NCI-H1105 (cell line): ENCODE measurements around the gene POLR1C.
"Not testable (repeated sequence)": the region's sequence is repeated elsewhere in the genome, so short reads cannot be mapped to it uniquely, and the experiment has no call there.

Experiments used
- DNase-seq: peaks from one replicate; lab custom pipeline; 2025; lab: John Stamatoyannopoulos, UW

Gene POLR1C, protein sequence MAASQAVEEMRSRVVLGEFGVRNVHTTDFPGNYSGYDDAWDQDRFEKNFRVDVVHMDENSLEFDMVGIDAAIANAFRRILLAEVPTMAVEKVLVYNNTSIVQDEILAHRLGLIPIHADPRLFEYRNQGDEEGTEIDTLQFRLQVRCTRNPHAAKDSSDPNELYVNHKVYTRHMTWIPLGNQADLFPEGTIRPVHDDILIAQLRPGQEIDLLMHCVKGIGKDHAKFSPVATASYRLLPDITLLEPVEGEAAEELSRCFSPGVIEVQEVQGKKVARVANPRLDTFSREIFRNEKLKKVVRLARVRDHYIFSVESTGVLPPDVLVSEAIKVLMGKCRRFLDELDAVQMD

DNA sequence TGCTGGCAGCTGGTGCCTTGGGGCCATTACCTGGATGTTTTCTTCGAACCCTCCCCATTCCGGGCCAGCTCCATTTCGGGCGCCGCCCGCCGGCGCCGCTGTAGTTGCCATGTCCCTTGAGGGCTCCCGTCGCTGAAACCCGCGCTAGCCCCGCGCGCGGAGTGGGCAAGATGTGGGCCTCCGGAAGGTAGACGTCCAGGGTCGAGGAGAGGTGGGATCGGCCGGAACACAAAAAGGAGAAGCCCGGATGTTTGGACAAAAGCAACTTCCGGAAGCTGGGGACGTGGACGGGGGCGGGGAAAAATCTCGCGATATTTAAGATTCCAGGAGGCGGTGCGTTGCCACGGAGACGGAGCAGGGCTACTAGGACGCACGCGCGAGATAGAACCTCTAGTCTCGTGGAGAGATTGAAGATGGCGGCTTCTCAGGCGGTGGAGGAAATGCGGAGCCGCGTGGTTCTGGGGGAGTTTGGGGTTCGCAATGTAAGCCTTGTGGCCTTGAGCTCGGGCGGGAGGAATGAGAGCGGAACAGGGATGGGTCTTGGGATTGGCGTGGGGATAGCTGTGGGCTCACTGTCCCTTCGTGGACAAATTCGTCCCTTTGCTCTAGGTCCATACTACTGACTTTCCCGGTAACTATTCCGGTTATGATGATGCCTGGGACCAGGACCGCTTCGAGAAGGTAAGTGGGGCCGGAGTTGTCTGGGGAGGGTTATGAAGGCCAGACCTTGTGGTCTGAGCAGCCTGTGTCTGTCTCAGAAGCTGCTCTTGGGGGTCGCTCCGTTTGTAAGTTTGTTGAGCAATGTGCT lies at the start of gene POLR1C, which contains the start of gene YIPF3:
TSS of gene POLR1C (plus strand) at position 393 of the 808 bp plus-strand sequence. CDS start at position 414, 21 bp downstream.
TSS of gene YIPF3 (minus strand) at position 230 of the 808 bp plus-strand sequence. CDS start at position 111, 119 bp downstream.
- peak; percentile 99 for DNase-seq

- not testable (repeated sequence) for DNase-seq
Observed at GRCh38 chr6:43467265-43467664, 49.6 kb upstream of the POLR1C start.

- no peak for DNase-seq
Observed at GRCh38 chr6:43467752-43468151, 49.1 kb upstream of the POLR1C start.

GRCh38 chr6:43468240-43468639 lies 48.6 kb upstream of the POLR1C start:
- no peak for DNase-seq

DNA sequence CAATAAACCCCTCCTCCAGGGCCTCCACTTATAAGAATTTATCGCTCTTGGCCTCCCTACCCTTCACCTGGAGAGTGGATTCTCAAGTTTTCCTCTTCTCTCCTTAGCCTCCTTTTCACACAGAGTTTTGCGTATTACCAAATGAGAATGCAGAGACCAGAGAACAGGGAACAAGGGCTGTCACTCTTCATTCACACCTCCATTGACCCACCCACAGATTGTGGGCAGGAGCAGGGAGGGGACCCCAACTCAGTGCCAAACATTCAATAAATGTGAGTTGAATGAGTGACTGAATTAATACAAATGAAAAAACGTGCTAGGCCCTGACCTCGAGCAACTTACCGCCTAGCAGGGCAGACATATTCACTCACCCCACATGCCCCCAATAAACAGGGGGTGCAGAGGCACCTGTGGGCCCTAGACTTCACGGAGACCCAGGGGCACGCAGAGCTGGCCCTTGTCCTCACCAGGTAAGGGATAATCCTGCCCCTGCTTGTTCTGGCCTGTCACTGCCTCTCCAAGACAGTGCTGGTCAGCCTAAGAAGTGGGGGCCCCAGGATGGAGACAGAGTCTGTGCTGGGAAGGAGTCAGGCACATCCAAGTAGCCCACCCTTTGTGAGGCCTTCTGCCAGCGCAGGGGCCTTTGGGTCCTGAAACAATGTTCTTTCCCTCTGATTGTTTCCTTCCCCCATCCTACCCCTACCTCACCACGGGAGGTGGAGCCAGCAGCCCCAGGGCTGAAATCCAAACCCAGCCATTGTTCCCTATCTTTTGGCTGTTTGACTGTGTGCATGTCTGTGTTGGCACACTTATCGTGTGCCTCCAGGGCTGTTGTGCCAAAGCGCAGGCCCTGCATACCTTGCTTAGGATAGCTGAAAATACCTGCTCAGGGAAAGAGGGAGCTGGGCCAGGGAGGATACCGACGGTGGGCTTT lies 47.9 kb upstream of the POLR1C start:
- no peak for DNase-seq

DNA sequence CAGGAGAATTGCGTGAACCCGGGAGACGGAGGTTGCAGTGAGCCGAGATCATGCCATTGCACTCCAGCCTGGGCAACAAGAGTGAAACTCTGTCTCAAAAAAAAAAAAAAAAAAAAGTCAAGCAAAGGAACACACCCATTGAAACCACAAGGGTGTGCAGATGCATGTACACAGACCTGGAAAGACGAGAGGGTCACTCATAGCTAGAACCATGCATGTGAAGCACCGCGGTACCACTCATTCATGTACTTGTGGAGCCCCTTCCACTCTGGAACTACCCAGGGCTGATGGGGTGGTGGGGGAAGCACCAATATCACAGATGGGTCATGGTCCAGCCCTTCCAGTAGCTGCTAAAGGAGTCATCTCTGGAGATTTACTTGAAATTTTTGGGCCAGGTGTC lies 46.9 kb upstream of the POLR1C start:
- DNase-seq = no peak

DNA sequence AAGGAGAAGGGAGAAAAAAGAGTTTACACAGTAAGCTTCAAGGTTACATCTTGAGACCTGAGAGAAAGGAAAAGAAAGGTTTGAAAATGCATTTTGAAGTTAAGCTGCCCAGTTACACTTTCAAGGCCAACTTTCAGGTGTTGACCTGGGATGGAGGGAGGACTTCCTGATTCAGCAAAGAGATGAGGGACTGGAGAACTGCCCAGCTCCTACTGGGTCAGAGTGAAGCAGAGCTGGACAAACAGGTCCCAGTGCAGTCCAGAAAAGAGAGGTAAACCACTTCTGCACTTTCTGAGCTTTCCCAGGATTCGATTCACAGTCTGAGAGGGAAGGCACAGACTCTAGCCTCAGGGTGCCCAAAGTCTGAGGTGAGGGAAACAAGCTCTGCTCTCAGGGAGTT lies 45.5 kb upstream of the POLR1C start:
- DNase-seq = no peak

GRCh38 chr6:43472515-43472914 lies 44.4 kb upstream of the POLR1C start:
- DNase-seq = no peak

GRCh38 chr6:43475516-43475915 lies 41.4 kb upstream of the POLR1C start:
- DNase-seq = no peak

- no peak for DNase-seq
Observed at GRCh38 chr6:43476746-43477145, 40.1 kb upstream of the POLR1C start.

DNA sequence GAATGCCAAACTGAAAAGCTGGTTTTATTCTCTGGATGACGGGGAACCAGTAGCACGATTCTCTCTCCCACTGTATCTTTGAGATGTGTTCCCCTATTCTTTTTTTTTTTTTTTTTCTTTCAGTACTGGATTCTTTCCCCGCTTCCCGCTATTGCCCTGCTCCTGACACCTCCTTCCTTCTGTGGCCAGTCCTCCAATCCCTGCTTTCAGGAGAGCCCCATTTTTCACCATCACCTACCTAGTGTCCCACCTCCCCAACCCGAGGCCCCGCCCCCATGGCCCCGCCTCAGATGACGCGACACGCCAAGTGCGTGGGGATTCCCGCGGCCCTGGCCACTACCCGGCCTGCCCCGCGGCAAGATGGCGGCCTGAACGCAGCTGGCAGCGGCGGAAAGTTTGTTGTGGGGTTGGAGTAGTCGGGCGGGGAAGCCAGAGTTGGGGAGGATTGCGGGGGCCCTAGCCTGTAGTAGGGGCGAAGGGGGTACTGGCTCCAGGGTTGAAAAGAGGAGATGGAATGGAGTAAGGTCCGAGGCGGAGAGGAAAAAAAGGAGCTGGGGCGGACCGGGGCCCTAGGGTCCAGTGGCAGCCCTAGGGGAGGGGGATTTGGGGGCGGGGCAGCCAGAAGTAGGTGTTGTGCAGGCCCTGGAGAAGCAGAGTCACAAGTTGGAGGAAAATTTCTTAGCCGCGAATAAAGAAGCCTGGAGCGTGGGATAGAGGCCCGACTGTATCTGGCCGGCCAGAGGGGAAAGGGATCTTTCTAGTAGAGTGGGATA lies 39.5 kb upstream of the POLR1C start, which contains the start of gene TJAP1:
TSS of gene TJAP1 (plus strand) at position 336 of the 773 bp plus-strand sequence. CDS start 21,432 bp downstream, outside the sequence.
- peak; percentile 94 for DNase-seq

GRCh38 chr6:43478008-43478372 lies 38.9 kb upstream of the POLR1C start:
- no peak for DNase-seq

- no peak for DNase-seq
Observed at GRCh38 chr6:43481075-43481474, 35.8 kb upstream of the POLR1C start.

- no peak for DNase-seq
Observed at GRCh38 chr6:43481591-43482236, 35.2 kb upstream of the POLR1C start.

DNA sequence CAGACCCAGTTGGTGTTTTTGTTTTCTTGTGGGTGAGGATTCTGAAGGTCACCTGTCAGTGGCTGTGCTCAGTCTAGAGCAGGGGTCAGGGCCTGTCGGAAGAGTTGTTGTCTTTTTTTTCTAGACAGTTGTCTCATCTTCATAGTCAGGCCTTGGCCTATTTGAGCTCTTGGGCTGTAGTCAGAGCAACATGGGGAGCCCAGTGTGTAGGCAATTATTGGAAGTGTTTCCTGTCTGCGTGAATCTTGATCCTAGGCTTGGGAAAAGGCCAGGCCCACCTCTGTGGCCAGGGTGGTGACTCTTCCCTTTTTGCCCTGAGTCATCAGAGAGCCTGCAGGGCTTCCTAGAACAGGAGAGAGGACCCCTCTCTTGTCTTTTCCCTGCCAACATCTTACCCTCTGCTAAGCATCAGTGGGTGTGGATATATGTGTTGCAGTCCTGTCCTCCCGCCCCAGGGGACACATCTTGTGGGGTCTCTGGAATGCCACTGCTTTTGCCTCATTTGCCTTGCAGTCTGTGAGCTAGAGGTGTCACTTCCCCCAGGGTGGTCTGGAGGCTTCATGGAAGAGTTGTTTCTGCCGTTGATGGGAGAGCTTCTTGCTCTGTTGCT lies 28.1 kb upstream of the POLR1C start:
- no peak for DNase-seq

DNA sequence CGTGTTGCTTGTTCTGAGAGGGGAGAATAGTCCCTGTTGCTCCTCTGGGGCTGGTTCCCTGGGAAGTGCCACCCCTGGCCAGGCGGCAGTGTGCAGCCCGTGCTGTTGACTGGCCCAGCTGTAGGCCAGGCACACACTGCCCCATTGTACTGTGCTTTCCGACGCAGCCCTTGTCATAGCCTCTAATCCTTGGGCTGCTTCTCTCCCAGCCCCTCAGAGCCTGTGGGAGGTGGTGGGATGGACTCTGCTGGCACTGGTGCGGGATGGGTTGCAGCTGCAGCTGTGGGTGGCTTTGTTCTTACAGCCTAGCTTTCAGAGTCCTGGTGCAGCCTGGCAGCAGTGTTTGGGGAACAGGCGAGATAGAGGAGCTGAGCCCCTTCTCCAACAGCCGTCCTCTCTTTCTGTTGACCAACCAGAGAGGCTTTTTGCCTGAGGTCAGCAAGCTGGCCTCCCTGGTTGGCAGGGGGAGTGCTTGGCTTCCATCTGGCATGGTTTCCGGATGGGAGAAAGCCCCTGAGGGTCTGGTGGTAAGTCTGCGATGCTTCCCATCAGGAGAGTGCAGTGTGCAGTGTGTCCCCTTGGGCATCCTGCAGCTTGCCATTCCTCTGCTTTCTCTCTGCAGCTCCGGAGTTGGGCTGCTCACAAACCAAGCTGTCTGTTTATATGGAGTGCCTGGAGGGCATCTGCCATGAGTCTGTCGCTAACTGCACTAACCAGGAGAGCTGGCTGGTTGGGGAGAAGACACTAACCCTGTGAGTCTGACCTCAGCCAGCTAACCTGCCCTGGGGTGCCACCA lies 27.4 kb upstream of the POLR1C start:
- DNase-seq = no peak

DNA sequence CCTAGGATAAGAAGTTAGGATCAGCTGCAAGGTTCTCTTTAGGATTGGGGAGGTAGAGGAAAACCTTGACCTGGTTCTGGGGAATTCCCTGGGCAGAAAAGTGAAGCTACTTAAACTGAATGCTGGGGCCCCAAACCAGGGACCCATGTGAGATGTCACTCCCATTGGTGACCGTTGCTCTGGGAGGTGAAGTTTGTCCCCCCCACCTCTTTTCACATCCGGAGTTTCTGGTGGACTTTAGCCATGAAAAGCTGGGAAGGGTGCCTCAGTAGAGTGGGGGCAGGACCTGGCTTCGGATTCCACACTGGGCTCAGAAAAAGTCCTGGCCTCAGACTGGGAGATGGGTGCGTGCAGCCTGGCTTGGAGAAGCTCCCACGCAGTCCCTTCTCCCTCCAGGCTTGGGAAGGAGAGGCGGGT lies 26.4 kb upstream of the POLR1C start:
- no peak for DNase-seq

DNA sequence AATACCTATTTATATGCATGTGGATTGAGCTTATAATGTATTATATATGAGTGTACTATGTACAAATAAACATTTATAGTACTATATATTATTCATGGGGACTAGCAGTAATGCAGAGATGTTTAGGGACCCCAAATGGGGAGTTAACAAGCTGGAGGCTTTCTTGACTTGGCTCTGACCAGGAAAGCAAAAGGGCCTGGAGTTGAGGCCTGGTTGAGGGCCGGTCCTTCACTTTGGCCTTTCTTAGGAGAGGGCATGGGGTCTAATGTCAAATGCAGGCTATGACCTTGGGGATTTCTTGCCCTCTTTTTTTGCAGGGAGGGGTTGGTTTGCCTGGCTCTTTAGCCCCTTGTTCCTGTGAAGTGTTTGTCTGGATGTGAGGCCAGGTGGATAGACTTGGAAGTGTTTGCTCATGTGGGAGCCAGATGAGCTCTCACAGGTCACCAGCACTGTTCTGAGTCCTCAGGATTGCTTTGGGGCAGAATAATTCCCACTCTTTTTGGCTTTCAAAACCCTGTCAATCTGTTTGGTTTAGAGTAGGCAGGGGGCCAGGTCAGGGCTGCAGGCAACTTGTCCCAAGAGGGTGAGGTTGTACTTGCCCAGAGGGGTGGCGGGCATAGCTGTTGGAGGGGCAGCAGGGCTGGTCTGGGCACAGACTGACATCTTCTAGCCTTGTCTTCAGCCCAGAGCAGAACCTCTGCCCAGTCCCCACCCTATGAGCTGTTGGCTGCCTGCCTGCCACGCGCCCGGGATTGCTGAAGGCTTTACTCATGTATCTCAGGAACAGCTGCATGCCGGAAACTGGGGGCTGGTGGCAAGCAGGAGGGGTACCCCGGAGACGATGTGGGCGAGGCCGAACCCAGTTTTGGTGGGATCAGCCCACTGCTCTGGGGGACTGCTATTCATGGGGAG lies 24.9 kb upstream of the POLR1C start:
- DNase-seq = no peak
